ENCODE measurements around the gene PPP1R9A.

PPP1R9A gene

GRCh38 chr7:94909179-94909466 is 1.7 kb downstream of the PPP1R9A start:
- TF ChIP-seq, protein P1, sequence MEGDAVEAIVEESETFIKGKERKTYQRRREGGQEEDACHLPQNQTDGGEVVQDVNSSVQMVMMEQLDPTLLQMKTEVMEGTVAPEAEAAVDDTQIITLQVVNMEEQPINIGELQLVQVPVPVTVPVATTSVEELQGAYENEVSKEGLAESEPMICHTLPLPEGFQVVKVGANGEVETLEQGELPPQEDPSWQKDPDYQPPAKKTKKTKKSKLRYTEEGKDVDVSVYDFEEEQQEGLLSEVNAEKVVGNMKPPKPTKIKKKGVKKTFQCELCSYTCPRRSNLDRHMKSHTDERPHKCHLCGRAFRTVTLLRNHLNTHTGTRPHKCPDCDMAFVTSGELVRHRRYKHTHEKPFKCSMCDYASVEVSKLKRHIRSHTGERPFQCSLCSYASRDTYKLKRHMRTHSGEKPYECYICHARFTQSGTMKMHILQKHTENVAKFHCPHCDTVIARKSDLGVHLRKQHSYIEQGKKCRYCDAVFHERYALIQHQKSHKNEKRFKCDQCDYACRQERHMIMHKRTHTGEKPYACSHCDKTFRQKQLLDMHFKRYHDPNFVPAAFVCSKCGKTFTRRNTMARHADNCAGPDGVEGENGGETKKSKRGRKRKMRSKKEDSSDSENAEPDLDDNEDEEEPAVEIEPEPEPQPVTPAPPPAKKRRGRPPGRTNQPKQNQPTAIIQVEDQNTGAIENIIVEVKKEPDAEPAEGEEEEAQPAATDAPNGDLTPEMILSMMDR (IDR thresholded peaks at IDR 0.05; ENCODE audit: low read depth, low read length), result no peak
- DNase-seq (ENCODE audit: extremely low read depth, low read depth), result no peak

DNA sequence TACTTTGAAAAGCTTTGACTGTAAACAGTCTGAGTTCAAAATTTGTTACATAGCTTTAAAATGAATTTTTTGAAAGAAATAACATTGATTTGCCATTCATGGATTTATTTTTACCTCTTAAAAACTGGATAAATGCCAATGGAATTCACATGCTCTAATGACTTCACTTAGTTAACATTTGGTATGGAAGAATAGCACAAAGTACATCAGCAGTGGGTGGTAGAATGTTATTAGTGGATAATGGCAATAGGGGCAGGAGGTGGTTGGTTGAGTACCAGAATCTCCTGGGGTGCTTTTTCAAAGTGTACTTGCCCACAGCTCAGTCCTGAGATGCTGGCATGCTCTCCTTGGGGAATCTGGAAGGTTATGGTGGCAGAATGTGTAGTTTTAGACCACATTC is 4.7 kb downstream of the PPP1R9A start:
- no peak for DNase-seq (ENCODE audit: extremely low read depth, low read depth)
- TF ChIP-seq, protein P1 (IDR thresholded peaks at IDR 0.05; ENCODE audit: low read depth, low read length), result no peak

GRCh38 chr7:94913391-94913790 is 6.0 kb downstream of the PPP1R9A start:
- no peak for DNase-seq (ENCODE audit: extremely low read depth, low read depth)

DNA sequence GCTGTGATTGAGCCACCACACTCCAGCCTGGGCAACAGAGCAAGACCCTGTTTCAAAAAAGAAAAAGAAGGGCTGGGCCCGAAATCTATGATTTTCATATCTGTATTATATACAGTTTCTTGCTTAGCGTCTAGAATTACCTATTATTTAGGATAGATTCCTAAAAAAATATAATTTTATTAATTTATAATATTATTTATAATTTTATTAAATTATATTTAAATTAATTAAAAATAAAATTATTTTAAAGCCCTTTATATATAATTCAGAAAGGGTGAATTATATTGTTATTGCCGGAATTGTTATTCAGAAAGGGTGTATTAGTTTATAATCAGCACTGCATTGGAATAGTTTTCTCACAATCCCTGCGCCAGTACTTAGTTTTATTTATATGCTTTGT is 14.5 kb downstream of the PPP1R9A start:
- TF ChIP-seq, protein P1 (IDR thresholded peaks at IDR 0.05; ENCODE audit: low read depth, low read length), result no peak
- no peak for DNase-seq (ENCODE audit: extremely low read depth, low read depth)

More at GRCh38 chr7:94913391-94913790, 6.0 kb downstream of the PPP1R9A start:
- TF ChIP-seq, protein P1 (IDR thresholded peaks at IDR 0.05; ENCODE audit: low read depth, low read length), result no peak

DNA sequence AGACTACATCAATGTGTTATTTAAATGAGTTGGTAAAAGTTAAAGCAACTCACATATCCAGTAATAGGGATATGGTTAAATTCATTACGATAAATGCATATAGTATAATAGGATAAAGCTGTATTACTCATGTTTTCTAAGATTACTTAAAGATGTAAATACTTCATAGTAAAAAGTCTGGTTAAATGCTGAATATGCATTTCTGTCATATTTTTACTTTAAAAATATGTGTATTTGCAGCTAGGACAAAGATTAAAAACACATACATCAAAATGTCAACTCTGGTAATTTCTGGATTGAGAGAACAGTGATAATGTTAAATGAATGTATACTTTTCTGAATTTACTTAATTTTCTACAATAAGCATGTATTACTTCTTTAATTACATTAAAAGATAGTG is 15.1 kb downstream of the PPP1R9A start:
- TF ChIP-seq, protein P1 (IDR thresholded peaks at IDR 0.05; ENCODE audit: low read depth, low read length), result no peak
- no peak for DNase-seq (ENCODE audit: extremely low read depth, low read depth)

DNA sequence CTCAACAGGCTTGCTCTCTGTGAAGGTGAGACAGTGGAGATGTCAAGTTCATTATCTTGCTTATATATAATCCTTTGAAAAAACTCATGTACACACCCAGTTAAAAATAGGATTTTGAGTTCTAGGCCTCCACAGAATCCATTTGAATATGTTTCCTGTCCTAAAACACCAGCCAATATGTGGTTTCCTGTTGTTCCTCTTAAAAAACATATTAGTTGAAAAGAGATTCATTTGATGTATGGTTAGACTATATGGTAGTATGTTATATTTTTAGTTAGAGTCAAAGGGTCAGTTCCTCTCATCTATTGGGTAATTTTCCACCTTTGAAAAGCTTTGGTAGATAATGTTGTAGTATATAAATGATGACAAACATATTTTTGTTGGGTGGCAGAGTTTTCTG is 16.0 kb downstream of the PPP1R9A start:
- DNase-seq (ENCODE audit: extremely low read depth, low read depth), result no peak
- TF ChIP-seq, protein P1 (IDR thresholded peaks at IDR 0.05; ENCODE audit: low read depth, low read length), result no peak

GRCh38 chr7:94928168-94928707 is 20.8 kb downstream of the PPP1R9A start:
- no peak for DNase-seq (ENCODE audit: extremely low read depth, low read depth)
- TF ChIP-seq, protein P1 (IDR thresholded peaks at IDR 0.05; ENCODE audit: low read depth, low read length), result no peak

Data from AG09319 (cell line).